SK-N-SH (cell line): ENCODE results near the gene PTPDC1. TPM values are rescaled to one million over a fixed set of nuclear protein-coding genes. Genes with fewer than 3 reads are reported as not detected.

Source experiments
- CTCF ChIA-PET: fragments of 300-600, 350-600 bp; formaldehyde crosslinking; extraction: SDS; loops from one replicate; lab custom pipeline; 2021; lab: Yijun Ruan, JAX
- POLR2A ChIA-PET: fragments of 350-600 bp; sonication (Branson Sonifier 250); formaldehyde crosslinking; extraction: SDS; loops from one replicate; lab custom pipeline; 2020; ENCODE audit warnings: antibody characterized with exemption, inconsistent platforms; lab: Yijun Ruan, JAX
- DNase-seq: peaks from one replicate; pipeline ENCODE4 v3.0.0; 2012
- H2AFZ ChIP-seq: fragments of 200-600 bp; sonication (generic); 2 replicates; pipeline ENCODE4 v1.8.1; 2016; ENCODE audit warnings: antibody characterized with exemption, mild to moderate bottlenecking, low read depth
- H3F3A ChIP-seq: fragments of 200-600 bp; sonication (generic); replicated peaks from 2 replicates; pipeline ENCODE3; 2016; ENCODE audit warnings: antibody characterized with exemption, mild to moderate bottlenecking; ENCODE audit not compliant: insufficient read depth
- H3K27ac ChIP-seq, 2 experiments: fragments of 200-500 bp in 1 of 2; fragments of 200-600 bp in 1 of 2; sonication (Bioruptor generic) in 1 of 2; sonication (generic), shearing (Covaris generic) in 1 of 2; 2 replicates each; pipeline versions ENCODE4 v1.5.1 to v1.6.1; 2014 to 2016; ENCODE audit warnings: low read depth in 2 of 2, inconsistent platforms in 1 of 2, low read length in 1 of 2, mild to moderate bottlenecking in 1 of 2, mixed read lengths in 1 of 2
- H3K27me3 ChIP-seq: fragments of 200-600 bp; sonication (generic), shearing (Covaris generic); 2 replicates; pipeline ENCODE4 v1.6.1; 2016; ENCODE audit warnings: mixed run types; ENCODE audit not compliant: insufficient read depth
- H3K36me3 ChIP-seq, 2 experiments: fragments of 200-500 bp in 1 of 2; fragments of 200-600 bp in 1 of 2; sonication (Bioruptor generic) in 1 of 2; sonication (generic) in 1 of 2; replicated peaks in 1 of 2; 2 replicates each; pipeline versions ENCODE3 to v1.5.1; 2014 to 2016; ENCODE audit warnings: low read length in 1 of 2, mild to moderate bottlenecking in 1 of 2; ENCODE audit not compliant: insufficient read depth in 2 of 2, control insufficient read depth in 1 of 2
- H3K4me1 ChIP-seq, 2 experiments: fragments of 200-500 bp in 1 of 2; fragments of 200-600 bp in 1 of 2; sonication (Bioruptor generic) in 1 of 2; sonication (generic), shearing (Covaris generic) in 1 of 2; 2 replicates each; pipeline versions ENCODE4 v1.5.1 to v1.6.1; 2014 to 2016; ENCODE audit warnings: low read depth in 1 of 2, low read length in 1 of 2, mixed run types in 1 of 2; ENCODE audit not compliant: insufficient read depth in 2 of 2, control insufficient read depth in 1 of 2
- H3K4me2 ChIP-seq: fragments of 200-600 bp; sonication (generic), shearing (Covaris generic); 2 replicates; pipeline ENCODE4 v1.6.1; 2017; ENCODE audit warnings: mixed run types
- H3K4me3 ChIP-seq, 2 experiments: fragments of 200-500 bp in 1 of 2; fragments of 200-600 bp in 1 of 2; sonication (Bioruptor generic) in 1 of 2; sonication (generic), shearing (Covaris generic) in 1 of 2; 2 replicates each; pipeline versions ENCODE4 v1.5.1 to v1.8.1; 2014 to 2016; ENCODE audit warnings: low read depth in 2 of 2, inconsistent platforms in 1 of 2, low read length in 1 of 2, mild to moderate bottlenecking in 1 of 2, mixed read lengths in 1 of 2, moderate library complexity in 1 of 2
- H3K79me2 ChIP-seq: fragments of 200-600 bp; sonication (generic); 2 replicates; pipeline ENCODE4 v1.8.1; 2017; ENCODE audit warnings: mild to moderate bottlenecking; ENCODE audit not compliant: insufficient read depth
- H3K9ac ChIP-seq: fragments of 200-600 bp; sonication (generic); 2 replicates; pipeline ENCODE4 v1.6.1; 2017; ENCODE audit warnings: mixed run types
- H3K9me2 ChIP-seq: fragments of 200-600 bp; sonication (generic); 2 replicates; pipeline ENCODE4 v1.6.1; 2017; ENCODE audit warnings: mixed run types
- H3K9me3 ChIP-seq: fragments of 200-600 bp; sonication (generic); 2 replicates; pipeline ENCODE4 v1.6.1; 2017; ENCODE audit warnings: mixed run types, mild to moderate bottlenecking, moderate library complexity
- H4K20me1 ChIP-seq: fragments of 200-600 bp; sonication (generic); 2 replicates; pipeline ENCODE4 v1.6.1; 2017; ENCODE audit warnings: mild to moderate bottlenecking, mixed run types; ENCODE audit not compliant: insufficient read depth
- CTCF ChIP-seq: fragments of 200-600 bp; sonication (generic); IDR thresholded peaks from 2 replicates; pipeline ENCODE4 v1.6.1; 2017; ENCODE audit warnings: antibody characterized with exemption, mild to moderate bottlenecking, moderate library complexity
- ELF1 ChIP-seq: IDR thresholded peaks from 2 replicates; pipeline ENCODE4 v1.4.0; 2012
- EZH2phosphoT487 ChIP-seq: fragments of 200-600 bp; sonication (generic); IDR thresholded peaks from 2 replicates; pipeline ENCODE4 v1.6.1; 2017; ENCODE audit warnings: low read depth, mixed run types, mild to moderate bottlenecking, antibody characterized with exemption, moderate library complexity, borderline replicate concordance
- FOSL2 ChIP-seq: IDR thresholded peaks from 2 replicates; pipeline ENCODE4 v1.4.0; 2012; ENCODE audit warnings: low read depth, mild to moderate bottlenecking, moderate library complexity, borderline replicate concordance
- GATA2 ChIP-seq: sonication (generic); formaldehyde crosslinking; IDR thresholded peaks from 2 replicates; pipeline ENCODE4 v1.5.0; 2020; ENCODE audit warnings: mild to moderate bottlenecking, missing genetic modification reagents
- JUND ChIP-seq: IDR thresholded peaks from 2 replicates; pipeline ENCODE4 v1.4.0; 2012
- MEF2A ChIP-seq: IDR thresholded peaks from 2 replicates; pipeline ENCODE4 v1.4.0; 2012; ENCODE audit warnings: low read depth, borderline replicate concordance
- NFIC ChIP-seq: IDR thresholded peaks from 2 replicates; pipeline ENCODE4 v1.4.0; 2012; ENCODE audit warnings: borderline replicate concordance
- RCOR1 ChIP-seq: fragments of 150-350 bp; IDR thresholded peaks from 2 replicates; pipeline ENCODE4 v1.6.1; 2017; ENCODE audit warnings: antibody characterized with exemption, low read length
- REST ChIP-seq: IDR thresholded peaks from 2 replicates; pipeline ENCODE4 v1.6.1; 2012; ENCODE audit warnings: mild to moderate bottlenecking, low read depth, low read length, moderate library complexity
- RFX5 ChIP-seq: IDR thresholded peaks from 2 replicates; pipeline ENCODE4 v1.6.1; 2012; ENCODE audit warnings: mild to moderate bottlenecking, improper control_type of control experiment, low read length
- RXRA ChIP-seq: IDR thresholded peaks from 2 replicates; pipeline ENCODE4 v1.4.0; 2012; ENCODE audit warnings: low read depth, mild to moderate bottlenecking, borderline replicate concordance
- TEAD4 ChIP-seq: IDR thresholded peaks from 2 replicates; pipeline ENCODE4 v1.4.0; 2012; ENCODE audit warnings: mild to moderate bottlenecking, borderline replicate concordance; ENCODE audit not compliant: insufficient read depth
- YY1 ChIP-seq: IDR thresholded peaks from 2 replicates; pipeline ENCODE4 v1.4.0; 2012; ENCODE audit warnings: low read depth, mild to moderate bottlenecking
- WGBS: methylation state at CpG from one replicate; pipeline ENCODE4 v1.1.6; 2017; ENCODE audit warnings: low lambda C conversion rate; 5-methylcytosine and 5-hydroxymethylcytosine counted together
- polyA plus RNA-seq, 3 experiments: library from polyadenylated mRNA; depleted of rRNA; stranded (reverse); fragments of >200 nt; gene quantifications; 2 replicates each; pipeline ENCODE4 v1.2.3, GENCODE V29; 2012
- TF ChIP-seq, protein P1 (sequence below): IDR thresholded peaks from 2 replicates; pipeline ENCODE4 v1.4.0; 2012; ENCODE audit warnings: low read depth
- TF ChIP-seq, protein P2 (sequence below): IDR thresholded peaks from 2 replicates; pipeline ENCODE4 v1.4.0; 2012; ENCODE audit warnings: low read depth, borderline replicate concordance
- TF ChIP-seq, protein P3 (sequence below): IDR thresholded peaks from 2 replicates; pipeline ENCODE4; 2012
- TF ChIP-seq, protein P4 (sequence below): IDR thresholded peaks from 2 replicates; pipeline ENCODE4 v1.4.0; 2012; ENCODE audit warnings: low read depth, borderline replicate concordance

Gene PTPDC1
- polyA plus RNA-seq, 1 of the 3 experiments (the other 2 are of a cell fraction): 3.7 TPM

DNA sequence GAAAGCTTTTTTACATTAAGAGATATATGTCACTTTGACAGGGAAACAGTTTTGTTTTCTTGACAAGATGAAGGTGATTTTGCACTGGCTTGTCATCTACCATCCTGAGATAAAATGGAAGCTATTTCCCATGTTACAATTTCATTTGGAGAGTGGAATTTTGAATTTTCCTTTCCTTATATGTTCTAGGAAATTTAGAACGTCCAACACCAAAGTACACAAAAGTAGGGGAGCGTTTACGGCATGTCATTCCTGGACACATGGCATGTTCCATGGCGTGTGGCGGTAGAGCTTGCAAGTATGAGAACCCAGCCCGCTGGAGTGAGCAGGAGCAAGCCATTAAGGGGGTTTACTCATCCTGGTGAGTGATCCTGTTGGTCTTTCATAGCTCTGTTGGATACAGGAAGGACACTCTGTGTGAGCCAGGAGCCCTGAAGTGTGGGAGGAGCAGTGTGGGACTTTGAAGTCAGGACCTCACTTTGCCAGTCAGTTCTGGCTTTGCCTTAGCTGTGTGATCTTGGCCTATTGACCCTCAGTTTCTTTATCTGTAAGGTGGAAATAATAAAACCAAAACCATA is 887 bp downstream of the PTPDC1 start (continued):
- no peak for TF ChIP-seq TEAD4
- TF ChIP-seq, protein P1, sequence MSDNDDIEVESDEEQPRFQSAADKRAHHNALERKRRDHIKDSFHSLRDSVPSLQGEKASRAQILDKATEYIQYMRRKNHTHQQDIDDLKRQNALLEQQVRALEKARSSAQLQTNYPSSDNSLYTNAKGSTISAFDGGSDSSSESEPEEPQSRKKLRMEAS: no peak
- TF ChIP-seq, protein P2, sequence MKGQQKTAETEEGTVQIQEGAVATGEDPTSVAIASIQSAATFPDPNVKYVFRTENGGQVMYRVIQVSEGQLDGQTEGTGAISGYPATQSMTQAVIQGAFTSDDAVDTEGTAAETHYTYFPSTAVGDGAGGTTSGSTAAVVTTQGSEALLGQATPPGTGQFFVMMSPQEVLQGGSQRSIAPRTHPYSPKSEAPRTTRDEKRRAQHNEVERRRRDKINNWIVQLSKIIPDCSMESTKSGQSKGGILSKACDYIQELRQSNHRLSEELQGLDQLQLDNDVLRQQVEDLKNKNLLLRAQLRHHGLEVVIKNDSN: no peak
- TF ChIP-seq, protein P3, sequence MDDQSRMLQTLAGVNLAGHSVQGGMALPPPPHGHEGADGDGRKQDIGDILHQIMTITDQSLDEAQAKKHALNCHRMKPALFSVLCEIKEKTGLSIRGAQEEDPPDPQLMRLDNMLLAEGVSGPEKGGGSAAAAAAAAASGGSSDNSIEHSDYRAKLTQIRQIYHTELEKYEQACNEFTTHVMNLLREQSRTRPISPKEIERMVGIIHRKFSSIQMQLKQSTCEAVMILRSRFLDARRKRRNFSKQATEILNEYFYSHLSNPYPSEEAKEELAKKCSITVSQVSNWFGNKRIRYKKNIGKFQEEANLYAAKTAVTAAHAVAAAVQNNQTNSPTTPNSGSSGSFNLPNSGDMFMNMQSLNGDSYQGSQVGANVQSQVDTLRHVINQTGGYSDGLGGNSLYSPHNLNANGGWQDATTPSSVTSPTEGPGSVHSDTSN: no peak

DNA sequence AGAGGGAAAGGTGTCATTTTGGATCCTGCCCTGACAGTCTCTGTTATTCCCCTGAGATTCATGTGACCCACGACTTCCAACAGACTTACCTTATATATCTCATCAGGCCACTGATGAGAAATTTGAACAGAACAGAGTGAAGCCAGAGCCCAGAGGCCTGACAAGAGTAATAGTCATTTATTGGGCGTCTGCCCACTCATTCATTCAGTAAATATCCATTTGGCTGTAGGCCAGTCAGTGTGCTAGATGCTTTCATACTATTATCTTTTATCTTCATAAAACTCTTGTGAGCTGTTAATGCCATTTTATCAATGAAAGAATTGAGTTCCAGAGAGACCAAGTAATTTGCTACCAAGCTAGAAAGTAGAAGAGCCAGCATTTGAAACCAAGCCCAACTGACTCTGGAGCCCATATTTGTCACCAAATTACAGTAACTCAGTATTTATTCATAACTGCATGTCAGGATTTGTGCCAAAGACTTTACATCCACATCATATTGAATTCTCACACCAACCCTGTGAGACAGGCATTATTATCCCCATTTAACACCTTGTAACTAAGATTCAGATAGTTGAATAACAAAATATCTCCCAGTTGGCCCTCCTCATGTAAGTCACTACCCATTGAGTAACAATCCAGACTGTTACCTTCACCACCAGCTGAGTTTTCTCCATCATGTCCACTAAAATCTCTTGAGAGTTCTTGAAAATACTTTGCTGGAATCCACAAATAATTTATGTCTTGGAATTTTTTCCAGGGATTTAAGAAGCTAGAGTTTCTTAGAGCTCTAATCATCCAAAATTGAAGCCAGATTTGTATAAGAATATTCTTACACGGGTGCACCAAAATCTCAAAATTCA is 2.5 kb downstream of the PTPDC1 start:
- peak overlapping the region; percentile 71 to 75 for H3K27ac ChIP-seq
- peak overlapping the region; percentile 25; the same call in 1 of the 2 replicates for H3K4me2 ChIP-seq
- H3K9me3 ChIP-seq: no peaks in the 10 kb centered on the region
- WGBS: 28% methylated on average over 3 of the region's 3 CpGs
- no peak overlapping the region; the same call in 1 of the 2 replicates for H3K9ac ChIP-seq
- H3F3A ChIP-seq: peaks cover 31% of the 10 kb centered on the region
- no peak overlapping the region for H2AFZ ChIP-seq
- no peak overlapping the region for H3K4me3 ChIP-seq
- H3K9me2 ChIP-seq: no peaks in the 10 kb centered on the region
- H4K20me1 ChIP-seq: no peaks in the 10 kb centered on the region
- H3K27me3 ChIP-seq: no peaks in the 10 kb centered on the region
- H3K79me2 ChIP-seq: no peaks in the 10 kb centered on the region
- POLR2A ChIA-PET: no interaction called here
- peaks cover 19 to 21% of the 10 kb centered on the region in 2 experiments; a peak in 3 of 4 replicates for H3K4me1 ChIP-seq
- peak; percentile 59 for DNase-seq
- CTCF ChIA-PET: interaction anchor here (0.9 to 2.3 kb wide), 7 partner anchors 11 to 405 kb away, joined by 3 to 13 read pairs (median 5); no protein-coding TSS in a partner anchor
- H3K36me3 ChIP-seq: no peaks in the 10 kb centered on the region
- TF ChIP-seq RCOR1: peak; percentile 85
- TF ChIP-seq, protein P4, sequence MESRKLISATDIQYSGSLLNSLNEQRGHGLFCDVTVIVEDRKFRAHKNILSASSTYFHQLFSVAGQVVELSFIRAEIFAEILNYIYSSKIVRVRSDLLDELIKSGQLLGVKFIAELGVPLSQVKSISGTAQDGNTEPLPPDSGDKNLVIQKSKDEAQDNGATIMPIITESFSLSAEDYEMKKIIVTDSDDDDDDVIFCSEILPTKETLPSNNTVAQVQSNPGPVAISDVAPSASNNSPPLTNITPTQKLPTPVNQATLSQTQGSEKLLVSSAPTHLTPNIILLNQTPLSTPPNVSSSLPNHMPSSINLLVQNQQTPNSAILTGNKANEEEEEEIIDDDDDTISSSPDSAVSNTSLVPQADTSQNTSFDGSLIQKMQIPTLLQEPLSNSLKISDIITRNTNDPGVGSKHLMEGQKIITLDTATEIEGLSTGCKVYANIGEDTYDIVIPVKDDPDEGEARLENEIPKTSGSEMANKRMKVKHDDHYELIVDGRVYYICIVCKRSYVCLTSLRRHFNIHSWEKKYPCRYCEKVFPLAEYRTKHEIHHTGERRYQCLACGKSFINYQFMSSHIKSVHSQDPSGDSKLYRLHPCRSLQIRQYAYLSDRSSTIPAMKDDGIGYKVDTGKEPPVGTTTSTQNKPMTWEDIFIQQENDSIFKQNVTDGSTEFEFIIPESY: 0 out of 2 replicates have a peak, but pooled peaks have one; percentile 38
- TF ChIP-seq JUND: peak; percentile 70
- peak; percentile 97 for TF ChIP-seq NFIC
- TF ChIP-seq ELF1: no peak
- no peak for TF ChIP-seq REST
- TF ChIP-seq FOSL2: peak; percentile 67
- no peak for TF ChIP-seq EZH2phosphoT487
- TF ChIP-seq CTCF: no peak
- no peak for TF ChIP-seq RFX5
- TF ChIP-seq RXRA: no peak; the same call in 1 of the 2 replicates
- TF ChIP-seq MEF2A: no peak
- TF ChIP-seq, protein P2: no peak
- no peak for TF ChIP-seq YY1
- peak; percentile 33 for TF ChIP-seq GATA2 (CRISPR knock-in tag)
